ENCODE data around the gene UBXN6. TPM values are rescaled to one million over a fixed set of nuclear protein-coding genes. Genes with fewer than 3 reads are reported as not detected.
A peak's percentile ranks its signal among the peaks of the same experiment; 100 is the strongest.

The UBXN6 gene
- total RNA-seq, 1 experiment from 2014 or later, result 76.5 TPM

DNA sequence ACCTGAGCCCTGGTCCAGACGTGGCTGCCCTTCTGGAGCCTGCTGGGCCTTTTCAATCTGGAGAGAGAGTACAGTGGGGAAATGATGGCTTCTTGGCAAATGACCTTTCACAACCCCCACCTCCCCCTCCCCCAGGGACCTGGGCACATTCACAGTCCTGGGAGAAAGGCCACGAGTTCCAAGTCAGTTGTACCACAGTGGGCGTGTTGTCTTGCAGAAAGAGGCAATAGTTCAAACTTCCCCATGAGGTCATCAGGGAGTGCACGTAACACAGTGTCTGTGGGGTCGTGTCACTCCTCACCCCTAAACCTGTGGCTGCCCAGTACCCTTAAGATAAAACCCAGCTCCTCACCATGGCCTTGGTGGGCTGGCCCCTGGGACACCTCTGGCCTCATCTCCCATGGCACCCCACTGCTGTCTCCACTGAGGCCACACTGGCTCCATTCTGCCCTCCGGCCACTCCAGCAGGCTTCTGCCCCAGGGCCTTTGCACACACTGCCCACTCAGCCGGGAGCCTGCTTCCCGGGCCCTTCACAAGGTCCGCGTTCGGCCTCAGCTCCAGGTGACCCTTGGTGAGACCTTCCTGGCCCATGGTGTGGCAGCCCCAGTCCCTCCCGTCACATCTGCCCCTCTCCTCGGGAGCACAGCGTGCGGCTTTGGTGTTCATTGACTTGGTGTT, 47.4 kb upstream of the UBXN6 start:
- Histone ChIP-seq H3K9ac (ENCODE audit: low read length) (no peak overlapping the region), H3K36me3 (ENCODE audit: control insufficient read depth in 1 of 2, insufficient read depth in 2 of 2, low read length in 2 of 2) (peaks cover 0 to 2% of the 10 kb centered on the region in 2 experiments; a peak in 1 of 4 replicates), H3K79me2 (ENCODE audit: insufficient read depth, low read length) (no peaks in the 10 kb centered on the region), H3K9me3 (ENCODE audit: control insufficient read depth in 1 of 2, insufficient read depth in 1 of 2, low read depth in 1 of 2, low read length in 2 of 2) (no peaks in the 10 kb centered on the region), H4K20me1 (ENCODE audit: insufficient read depth) (no peaks in the 10 kb centered on the region), H3K4me2 (ENCODE audit: low read length) (no peak overlapping the region), H3K27ac (ENCODE audit: low read depth, low read length) (no peak overlapping the region), H3K27me3 (ENCODE audit: insufficient read depth, low read length) (no peaks in the 10 kb centered on the region), H3K4me3 (replicated peaks in 1 of 2; ENCODE audit: low read depth in 1 of 2, low read length in 2 of 2) (no peak overlapping the region), H3K4me1 (ENCODE audit: control insufficient read depth in 1 of 2, insufficient read depth in 2 of 2, low read length in 2 of 2) (peaks cover 0 to 11% of the 10 kb centered on the region in 2 experiments; a peak in 2 of 4 replicates), H2AFZ (ENCODE audit: low read depth, low read length, poor library complexity, severe bottlenecking) (no peak overlapping the region), H3K9me2 (ENCODE audit: insufficient read depth) (no peaks in the 10 kb centered on the region)
- no peak for ATAC-seq
- TF ChIP-seq EZH2phosphoT487 (IDR thresholded peaks at IDR 0.05; ENCODE audit: borderline replicate concordance) (no peak), RAD21 (IDR thresholded peaks at IDR 0.05; ENCODE audit: low read depth) (no peak)
- DNase-seq (ENCODE audit: low read depth, low spot score), result no peak
- CTCF ChIA-PET, result interaction anchor here (1.2 kb wide), 1 partner anchor 238 kb away, joined by 3 read pairs; no protein-coding TSS in a partner anchor
- intact Hi-C loops (cut with micrococcal nuclease), result no loop called here
- no TSS peak for BruUV-seq (replicated peaks)
- POLR2A ChIA-PET, result no interaction called here
- RAD21 ChIA-PET (ENCODE audit: low non-redundant PET in 1 of 2, low total read pairs in 2 of 2, uncharacterized antibody in 2 of 2, unreplicated experiment in 2 of 2), result no interaction called here

DNA sequence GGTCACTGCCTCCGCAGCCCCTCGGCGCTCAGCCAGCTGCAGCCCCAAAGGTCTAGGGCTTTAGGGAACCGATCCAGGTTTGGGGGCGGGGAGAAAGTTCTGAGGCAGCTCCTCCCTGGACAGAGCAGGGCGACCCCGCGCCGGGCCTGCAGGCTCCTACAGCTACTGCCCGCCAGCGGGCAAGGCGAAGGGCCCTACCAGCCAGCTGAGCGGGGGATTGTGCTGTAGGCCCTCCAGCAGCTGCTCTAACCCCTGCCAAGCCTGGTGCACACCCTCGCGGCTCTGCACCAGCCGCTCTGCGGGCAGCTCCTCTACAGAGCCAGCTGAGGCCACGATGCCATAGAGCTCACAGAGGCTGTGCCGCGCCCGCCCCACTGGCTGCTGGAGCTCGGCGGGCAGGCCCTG, 46.7 kb upstream of the UBXN6 start:
- no peaks in the 10 kb centered on the region for H3K79me2 ChIP-seq (ENCODE audit: insufficient read depth, low read length)

More for the DNA sequence above, 46.7 kb upstream of the UBXN6 start:
- Histone ChIP-seq H3K9me3 (ENCODE audit: control insufficient read depth in 1 of 2, insufficient read depth in 1 of 2, low read depth in 1 of 2, low read length in 2 of 2) (no peaks in the 10 kb centered on the region), H2AFZ (ENCODE audit: low read depth, low read length, poor library complexity, severe bottlenecking) (no peak overlapping the region), H4K20me1 (ENCODE audit: insufficient read depth) (no peaks in the 10 kb centered on the region), H3K4me3 (replicated peaks in 1 of 2; ENCODE audit: low read depth in 1 of 2, low read length in 2 of 2) (no peak overlapping the region), H3K36me3 (ENCODE audit: control insufficient read depth in 1 of 2, insufficient read depth in 2 of 2, low read length in 2 of 2) (peaks cover 0 to 3% of the 10 kb centered on the region in 2 experiments; a peak in 1 of 4 replicates), H3K27me3 (ENCODE audit: insufficient read depth, low read length) (no peaks in the 10 kb centered on the region), H3K4me2 (ENCODE audit: low read length) (no peak overlapping the region), H3K27ac (ENCODE audit: low read depth, low read length) (no peak overlapping the region), H3K9ac (ENCODE audit: low read length) (no peak overlapping the region), H3K9me2 (ENCODE audit: insufficient read depth) (no peaks in the 10 kb centered on the region), H3K4me1 (ENCODE audit: control insufficient read depth in 1 of 2, insufficient read depth in 2 of 2, low read length in 2 of 2) (peaks cover 0 to 11% of the 10 kb centered on the region in 2 experiments; a peak in 2 of 4 replicates)
- POLR2A ChIA-PET, result no interaction called here
- ATAC-seq (0 out of 2 replicates have a peak, but pooled peaks have one; percentile 10), DNase-seq (ENCODE audit: low read depth, low spot score) (no peak)
- BruUV-seq (replicated peaks), result no TSS peak
- TF ChIP-seq, protein P1, sequence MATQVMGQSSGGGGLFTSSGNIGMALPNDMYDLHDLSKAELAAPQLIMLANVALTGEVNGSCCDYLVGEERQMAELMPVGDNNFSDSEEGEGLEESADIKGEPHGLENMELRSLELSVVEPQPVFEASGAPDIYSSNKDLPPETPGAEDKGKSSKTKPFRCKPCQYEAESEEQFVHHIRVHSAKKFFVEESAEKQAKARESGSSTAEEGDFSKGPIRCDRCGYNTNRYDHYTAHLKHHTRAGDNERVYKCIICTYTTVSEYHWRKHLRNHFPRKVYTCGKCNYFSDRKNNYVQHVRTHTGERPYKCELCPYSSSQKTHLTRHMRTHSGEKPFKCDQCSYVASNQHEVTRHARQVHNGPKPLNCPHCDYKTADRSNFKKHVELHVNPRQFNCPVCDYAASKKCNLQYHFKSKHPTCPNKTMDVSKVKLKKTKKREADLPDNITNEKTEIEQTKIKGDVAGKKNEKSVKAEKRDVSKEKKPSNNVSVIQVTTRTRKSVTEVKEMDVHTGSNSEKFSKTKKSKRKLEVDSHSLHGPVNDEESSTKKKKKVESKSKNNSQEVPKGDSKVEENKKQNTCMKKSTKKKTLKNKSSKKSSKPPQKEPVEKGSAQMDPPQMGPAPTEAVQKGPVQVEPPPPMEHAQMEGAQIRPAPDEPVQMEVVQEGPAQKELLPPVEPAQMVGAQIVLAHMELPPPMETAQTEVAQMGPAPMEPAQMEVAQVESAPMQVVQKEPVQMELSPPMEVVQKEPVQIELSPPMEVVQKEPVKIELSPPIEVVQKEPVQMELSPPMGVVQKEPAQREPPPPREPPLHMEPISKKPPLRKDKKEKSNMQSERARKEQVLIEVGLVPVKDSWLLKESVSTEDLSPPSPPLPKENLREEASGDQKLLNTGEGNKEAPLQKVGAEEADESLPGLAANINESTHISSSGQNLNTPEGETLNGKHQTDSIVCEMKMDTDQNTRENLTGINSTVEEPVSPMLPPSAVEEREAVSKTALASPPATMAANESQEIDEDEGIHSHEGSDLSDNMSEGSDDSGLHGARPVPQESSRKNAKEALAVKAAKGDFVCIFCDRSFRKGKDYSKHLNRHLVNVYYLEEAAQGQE (IDR thresholded peaks at IDR 0.05; ENCODE audit: low read depth), result no peak
- TF ChIP-seq SRF (IDR thresholded peaks at IDR 0.05; ENCODE audit: low read depth) (no peak), FOSL1 (IDR thresholded peaks at IDR 0.05; ENCODE audit: low read depth) (no peak), CBX3 (IDR thresholded peaks at IDR 0.05; ENCODE audit: low read depth) (no peak), YY1 (IDR thresholded peaks at IDR 0.05; ENCODE audit: extremely low read depth, insufficient replicate concordance, low read depth, low read length) (no peak), ZFX (IDR thresholded peaks at IDR 0.05) (no peak), SIN3A (IDR thresholded peaks at IDR 0.05; ENCODE audit: low read depth) (no peak)
- RAD21 ChIA-PET (ENCODE audit: low non-redundant PET in 1 of 2, low total read pairs in 2 of 2, uncharacterized antibody in 2 of 2, unreplicated experiment in 2 of 2), result no interaction called here
- CTCF ChIA-PET, result interaction anchor here (1.2 kb wide), 1 partner anchor 237 kb away, joined by 3 read pairs; no protein-coding TSS in a partner anchor
- intact Hi-C loops (cut with micrococcal nuclease), result no loop called here
